HepG2 (cell line): ENCODE measurements around the gene VCAM1. TPM values are rescaled to one million over a fixed set of nuclear protein-coding genes. Genes with fewer than 3 reads are reported as not detected.

Experiments used
- ATAC-seq: fragments of 200-7000 bp; cut with Tn5 transposase; 3 replicates; pipeline ENCODE4 v1.9.1; 2020; ENCODE audit warnings: mild to moderate bottlenecking, moderate library complexity
- BruUV-seq: library from RNA; stranded (reverse); fragments of 400-500 nt; replicated peaks from 2 replicates; lab custom pipeline; 2021; lab: Mats Ljungman, UMichigan
- CTCF ChIA-PET: fragments of 300-600 bp; formaldehyde crosslinking; extraction: SDS; loops from one replicate; lab custom pipeline; 2021; ENCODE audit warnings: low total read pairs, inconsistent platforms, low intra/inter-chr PET ratio; lab: Yijun Ruan, JAX
- POLR2A ChIA-PET: fragments of 350-600 bp; sonication (Branson Sonifier 250); formaldehyde crosslinking; loops from one replicate; lab custom pipeline; 2020; ENCODE audit warnings: antibody characterized with exemption, inconsistent platforms; lab: Yijun Ruan, JAX
- DNase-seq: peaks from one replicate; pipeline ENCODE4 v3.0.0-alpha.2; 2015; ENCODE audit warnings: low spot score
- FAIRE-seq: peaks from 3 replicates; lab custom pipeline; 2011; peaks lifted over from hg19 to GRCh38; lab: Jason Lieb, UNC
- H2AFZ ChIP-seq: one replicate; pipeline ENCODE4 v1.6.1; 2011; ENCODE audit warnings: low read length, inconsistent platforms
- H3K27ac ChIP-seq: fragments of 300-600 bp; 3 replicates; pipeline ENCODE4 v1.8.0; 2011; ENCODE audit warnings: mixed run types, mild to moderate bottlenecking, mixed read lengths, low read length, inconsistent platforms; ENCODE audit not compliant: insufficient read depth; ENCODE audit errors: extremely low read length
- H3K27me3 ChIP-seq, 2 experiments: fragments of 200-600 bp in 1 of 2; 2 replicates in 1 of 2; 3 replicates in 1 of 2; pipeline versions ENCODE4 v1.6.0 to v1.8.0; 2011; ENCODE audit warnings: low read length in 2 of 2, mild to moderate bottlenecking in 2 of 2, moderate library complexity in 2 of 2, inconsistent platforms in 1 of 2; ENCODE audit not compliant: insufficient read depth in 2 of 2, control insufficient read depth in 1 of 2
- H3K36me3 ChIP-seq, 2 experiments: fragments of 200-600 bp in 1 of 2; replicated peaks in 1 of 2; 2 replicates in 1 of 2; 3 replicates in 1 of 2; pipeline versions ENCODE4 v1.5.1 to v1.8.0; 2011; ENCODE audit warnings: low read length in 2 of 2, inconsistent platforms in 1 of 2; ENCODE audit not compliant: insufficient read depth in 2 of 2, control insufficient read depth in 1 of 2
- H3K4me1 ChIP-seq: 2 replicates; pipeline ENCODE4 v1.5.1; 2012; ENCODE audit warnings: low read length, inconsistent platforms; ENCODE audit not compliant: insufficient read depth
- H3K4me2 ChIP-seq: 2 replicates; pipeline ENCODE4 v1.6.0; 2011; ENCODE audit warnings: low read depth, low read length, inconsistent platforms
- H3K4me3 ChIP-seq, 3 experiments: fragments of 200-600 bp in 1 of 3; sonication (generic), shearing (Covaris generic) in 1 of 3; replicated peaks in 1 of 3; 2 replicates each; pipeline ENCODE4 v1.5.1; 2011 to 2016; ENCODE audit warnings: low read length in 3 of 3, inconsistent platforms in 2 of 3, low read depth in 2 of 3, mild to moderate bottlenecking in 2 of 3, control low read depth in 1 of 3, mixed read lengths in 1 of 3; ENCODE audit not compliant: insufficient read depth in 1 of 3
- H3K79me2 ChIP-seq: one replicate; pipeline ENCODE4 v1.6.1; 2011; ENCODE audit warnings: low read length, inconsistent platforms; ENCODE audit not compliant: insufficient read depth
- H3K9ac ChIP-seq: 2 replicates; pipeline ENCODE4 v1.6.0; 2011; ENCODE audit warnings: mild to moderate bottlenecking, low read depth, low read length, inconsistent platforms; ENCODE audit not compliant: insufficient read depth
- H3K9me3 ChIP-seq: 2 replicates; pipeline ENCODE4 v1.5.1; 2012; ENCODE audit warnings: mild to moderate bottlenecking, low read length
- H4K20me1 ChIP-seq: 2 replicates; pipeline ENCODE4 v1.6.0; 2011; ENCODE audit warnings: inconsistent platforms, mild to moderate bottlenecking, low read length, moderate library complexity; ENCODE audit not compliant: insufficient read depth
- ZNF468 ChIP-seq: sonication (generic); formaldehyde crosslinking; IDR thresholded peaks from 2 replicates; pipeline ENCODE4 v1.8.0; 2022; ENCODE audit warnings: mild to moderate bottlenecking, moderate library complexity, missing genetic modification reagents
- WGBS: methylation state at CpG from one replicate; pipeline ENCODE4 v1.1.6; 2017; ENCODE audit warnings: low lambda C conversion rate; 5-methylcytosine and 5-hydroxymethylcytosine counted together
- in situ Hi-C: cut with HindIII; loops from 2 replicates; pipeline ENCODE4 v1.10.0; 2017; ENCODE audit warnings: low pct_unique_long_range_greater_than_20kb; ENCODE audit not compliant: extremely low pct_ligation_motif_present
- intact Hi-C: fragments of 100-400 bp; cut with micrococcal nuclease; formaldehyde crosslinking; loops from one replicate; pipeline ENCODE4 v1.10.0; 2022; ENCODE audit not compliant: unreplicated experiment
- polyA plus RNA-seq, 8 experiments: library from polyadenylated mRNA; depleted of rRNA in 3 of 8; stranded (reverse) in 7 of 8; unstranded in 1 of 8; fragments of >200 nt; fragmentation: Illumina TruSeq in 4 of 8; extraction: Trizol in 4 of 8; gene quantifications; 2 replicates each; pipeline versions ENCODE4 v1.2.1 to v1.2.3, GENCODE V29; 2011 to 2016; ENCODE audit warnings: low read depth in 4 of 8, missing spikeins in 1 of 8, mixed read lengths in 1 of 8; ENCODE audit not compliant: insufficient read depth in 1 of 8
- total RNA-seq, 5 experiments: library from RNA; depleted of rRNA; stranded (reverse); fragments of >200 nt; fragmentation: Illumina TruSeq; extraction: Trizol; gene quantifications; 2 replicates each; pipeline ENCODE4 v1.2.3, GENCODE V29; 2016; ENCODE audit warnings: low read depth in 1 of 5

The VCAM1 gene
- total and polyA plus RNA-seq, 2 of the 13 experiments (the other 11 are each of a cell fraction or from before 2014, with no cell fraction given), result not detected

DNA sequence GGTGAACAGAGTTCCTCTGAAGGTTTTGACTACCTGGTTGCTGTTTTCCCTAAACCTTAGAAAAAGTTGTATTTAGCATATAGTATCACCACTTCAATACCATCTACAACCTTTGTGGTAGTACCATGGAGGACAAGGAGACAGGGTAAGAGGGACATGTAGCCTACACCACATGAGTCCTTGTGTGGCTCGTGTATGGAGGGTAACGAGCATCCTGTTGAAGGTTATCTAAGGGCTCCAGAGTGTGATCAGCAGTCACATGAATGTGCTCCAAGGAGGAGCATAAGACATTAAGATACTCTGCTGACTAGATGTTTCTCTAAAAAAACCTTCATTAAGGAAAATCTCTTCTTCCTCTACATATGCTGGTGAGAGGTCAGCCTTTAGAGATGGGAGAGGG is 67.3 kb downstream of the VCAM1 start:
- H3K36me3 ChIP-seq, result no peaks in the 10 kb centered on the region
- no peaks in the 10 kb centered on the region for H3K4me1 ChIP-seq
- H4K20me1 ChIP-seq, result no peaks in the 10 kb centered on the region
- intact Hi-C loops, result no loop called here
- TF ChIP-seq ZNF468 (CRISPR knock-in tag), result no peak
- no peaks in the 10 kb centered on the region for H3K79me2 ChIP-seq
- BruUV-seq, result no TSS peak
- no peaks in the 10 kb centered on the region; a peak in 1 of 5 replicates for H3K27me3 ChIP-seq
- no peak overlapping the region for H3K27ac ChIP-seq
- no peak for ATAC-seq
- no peak overlapping the region for H3K9ac ChIP-seq
- in situ Hi-C loops, result no loop called here
- no peak for FAIRE-seq
- no peaks in the 10 kb centered on the region for H3K9me3 ChIP-seq
- no peak overlapping the region for H3K4me2 ChIP-seq
- WGBS, result 0% methylated on average over 2 of the region's 2 CpGs
- no peak overlapping the region for H3K4me3 ChIP-seq
- DNase-seq, result no peak
- CTCF ChIA-PET, result no interaction called here
- no peak overlapping the region for H2AFZ ChIP-seq
- POLR2A ChIA-PET, result no interaction called here

Other genes with a start within 250 kb of the VCAM1 start
- gene GPR88, start 181.6 kb upstream of the VCAM1 start, total RNA-seq (2016; rRNA removed; fragmentation: Illumina TruSeq; extraction: Trizol), result not detected in 2 replicates
- gene GPR88, start 181.6 kb upstream of the VCAM1 start, polyA plus RNA-seq (2011; rRNA removed), result not detected in 2 replicates
- gene EXTL2, start 175.1 kb downstream of the VCAM1 start, total RNA-seq (2016; rRNA removed; fragmentation: Illumina TruSeq; extraction: Trizol), result 18.8 and 23.5 TPM in 2 replicates
- 16.0 and 22.0 TPM in 2 replicates for gene EXTL2, start 175.1 kb downstream of the VCAM1 start, polyA plus RNA-seq (2011; rRNA removed)
- 27.4 and 40.8 TPM in 2 replicates for gene SLC30A7, start 176.3 kb downstream of the VCAM1 start, total RNA-seq (2016; rRNA removed; fragmentation: Illumina TruSeq; extraction: Trizol)
- 8.3 and 8.9 TPM in 2 replicates for gene SLC30A7, start 176.3 kb downstream of the VCAM1 start, polyA plus RNA-seq (2011; rRNA removed)